ENCODE measurements around the gene KCNQ1.

Gene KCNQ1

GRCh38 chr11:2410616-2411015 is 34.2 kb upstream of the KCNQ1 start:
- DNase-seq: no peak

- DNase-seq: no peak
These were observed 33.1 kb upstream of the KCNQ1 start for GRCh38 chr11:2411446-2412305.

GRCh38 chr11:2412323-2412722 is 32.5 kb upstream of the KCNQ1 start:
- DNase-seq: no peak

GRCh38 chr11:2413742-2414579 is 30.8 kb upstream of the KCNQ1 start:
- DNase-seq: no peak

GRCh38 chr11:2414616-2415015 is 30.2 kb upstream of the KCNQ1 start:
- DNase-seq: no peak

GRCh38 chr11:2415171-2415570 is 29.6 kb upstream of the KCNQ1 start:
- no peak for DNase-seq

GRCh38 chr11:2415601-2416380 is 29.0 kb upstream of the KCNQ1 start:
- no peak for DNase-seq

GRCh38 chr11:2416765-2417164 is 28.0 kb upstream of the KCNQ1 start:
- DNase-seq: no peak

GRCh38 chr11:2417856-2418692 is 26.7 kb upstream of the KCNQ1 start:
- DNase-seq: no peak

GRCh38 chr11:2418693-2419360 is 26.0 kb upstream of the KCNQ1 start:
- no peak for DNase-seq

GRCh38 chr11:2419638-2420501 is 24.9 kb upstream of the KCNQ1 start:
- DNase-seq: peak in 11 of 14 donors; percentile 9 to 67 (median 28)

- peak in 12 of 14 donors; percentile 17 to 70 (median 42) for DNase-seq
These were observed 24.1 kb upstream of the KCNQ1 start for GRCh38 chr11:2420502-2421225.

- DNase-seq: no peak
These were observed 23.4 kb upstream of the KCNQ1 start for GRCh38 chr11:2421226-2421994.

- DNase-seq: no peak
These were observed 22.8 kb upstream of the KCNQ1 start for GRCh38 chr11:2421996-2422395.

GRCh38 chr11:2422461-2423156 is 22.2 kb upstream of the KCNQ1 start:
- DNase-seq: no peak

GRCh38 chr11:2423157-2424025 is 21.4 kb upstream of the KCNQ1 start:
- no peak for DNase-seq

Measured in C1 segment of cervical spinal cord (tissue), 14 donors.